NT2/D1 (cell line): ENCODE results near the gene SEMA7A.
"Not testable (repeated sequence)": the region's sequence is repeated elsewhere in the genome, so short reads cannot be mapped to it uniquely, and the experiment has no call there.

Source experiments
- SUZ12 ChIP-seq: IDR thresholded peaks from 2 replicates; pipeline ENCODE4 v1.6.1; 2011; ENCODE audit not compliant: insufficient read length, insufficient read depth; ENCODE audit errors: extremely low read depth
- YY1 ChIP-seq: IDR thresholded peaks from 2 replicates; pipeline ENCODE4 v1.6.1; 2011; ENCODE audit not compliant: insufficient read length, insufficient read depth
- ZNF274 ChIP-seq: IDR thresholded peaks from 2 replicates; pipeline ENCODE4 v1.6.1; 2011; ENCODE audit warnings: mild to moderate bottlenecking, low read depth, low read length

DNA sequence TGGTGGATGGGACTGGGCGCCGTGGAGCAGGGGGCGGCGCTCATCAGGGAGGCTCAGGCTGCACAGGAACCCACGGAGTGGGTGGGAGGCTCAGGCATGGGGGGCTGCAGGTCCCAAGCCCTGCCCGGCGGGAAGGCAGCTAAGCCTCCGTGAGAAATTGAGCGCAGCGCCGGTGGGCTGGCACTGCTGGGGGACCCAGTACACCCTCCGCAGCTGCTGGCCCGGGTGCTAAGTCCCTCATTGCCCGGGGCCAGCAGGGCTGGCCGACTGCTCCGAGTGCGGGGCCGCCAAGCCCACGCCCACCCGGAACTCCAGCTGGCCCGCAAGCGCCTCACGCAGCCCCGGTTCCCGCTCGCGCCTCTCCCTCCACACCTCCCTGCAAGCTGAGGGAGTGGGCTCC lies 46.6 kb upstream of the SEMA7A start:
- TF ChIP-seq SUZ12, ZNF274, YY1: not testable (repeated sequence)
